Measurements from ENCODE around the gene VEZF1. TPM values are rescaled to one million over a fixed set of nuclear protein-coding genes. Genes with fewer than 3 reads are reported as not detected.
A peak's percentile ranks its signal among the peaks of the same experiment; 100 is the strongest.

The VEZF1 gene
- total RNA-seq, 4 donors from 2014 or later = 44.0 to 65.1 (median 50.1) TPM

GRCh38 chr17:57946798-57947358 lies 41.2 kb downstream of the VEZF1 start:
- H3K36me3 ChIP-seq = no peaks in the 10 kb centered on the region
- H3K4me1 ChIP-seq = peaks cover 39 to 91% (median 66%) of the 10 kb centered on the region in 4 donors
- H3K9me3 ChIP-seq = no peaks in the 10 kb centered on the region
- peak overlapping the region; percentile 14 to 41 (median 28) for H3K4me3 ChIP-seq
- peak; percentile 67 for DNase-seq
- H3K27me3 ChIP-seq = no peaks in the 10 kb centered on the region
- TF ChIP-seq EP300 (IDR thresholded peaks at IDR 0.05; ENCODE audit: low read depth) = no peak
- peak; percentile 36 for TF ChIP-seq POLR2A (IDR thresholded peaks at IDR 0.05)
- peak; percentile 7 to 45 (median 14) for TF ChIP-seq POLR2AphosphoS5 (IDR thresholded peaks at IDR 0.05)
- TF ChIP-seq CTCF (IDR thresholded peaks at IDR 0.05) = no peak
- in situ Hi-C loops (cut with MboI; ENCODE audit: low pct_ligation_motif_present in 1 of 4, low pct_unique_long_range_greater_than_20kb in 1 of 4, low sequenced_read_pairs in 3 of 4) = no loop called here
- intact Hi-C loops (cut with DNase I; ENCODE audit: low total_unique reads) = no loop called here
- WGBS, 2 donors (ENCODE audit: low coverage in 1 of 2) = 0 to 6% methylated on average over 5 to 10 of the region's 10 CpGs
- peak overlapping the region; percentile 91 to 99 (median 97) for H3K27ac ChIP-seq

- no peak for TF ChIP-seq POLR2A (IDR thresholded peaks at IDR 0.05)
- no peak for TF ChIP-seq EP300 (IDR thresholded peaks at IDR 0.05; ENCODE audit: low read depth)
- no peak for TF ChIP-seq POLR2AphosphoS5 (IDR thresholded peaks at IDR 0.05)
- TF ChIP-seq CTCF (IDR thresholded peaks at IDR 0.05) = no peak
- 17 to 19% methylated on average over 5 to 6 of the region's 6 CpGs for WGBS, 2 donors (ENCODE audit: low coverage in 1 of 2)
- intact Hi-C loops (cut with DNase I; ENCODE audit: low total_unique reads) = no loop called here
- Histone ChIP-seq H3K27ac (peak overlapping the region; percentile 91 to 99 (median 97)), H3K27me3 (no peaks in the 10 kb centered on the region), H3K9me3 (no peaks in the 10 kb centered on the region), H3K36me3 (no peaks in the 10 kb centered on the region), H3K4me3 (peak overlapping the region; percentile 14 to 41 (median 28)), H3K4me1 (peaks cover 46 to 91% (median 70%) of the 10 kb centered on the region in 4 donors)
- DNase-seq = no peak
- in situ Hi-C loops (cut with MboI; ENCODE audit: low pct_ligation_motif_present in 1 of 4, low pct_unique_long_range_greater_than_20kb in 1 of 4, low sequenced_read_pairs in 3 of 4) = no loop called here
Measured at GRCh38 chr17:57945996-57946797, 41.9 kb downstream of the VEZF1 start.

GRCh38 chr17:57944908-57945307 lies 43.1 kb downstream of the VEZF1 start:
- H3K4me3 ChIP-seq = no peak overlapping the region
- H3K27me3 ChIP-seq = no peaks in the 10 kb centered on the region
- in situ Hi-C loops (cut with MboI; ENCODE audit: low pct_ligation_motif_present in 1 of 4, low pct_unique_long_range_greater_than_20kb in 1 of 4, low sequenced_read_pairs in 3 of 4) (no loop called here), intact Hi-C loops (cut with DNase I; ENCODE audit: low total_unique reads) (loop anchor here (5.0 kb wide), 2 partner anchors 42 to 53 kb away; partner anchors contain the start of gene VEZF1)
- no peaks in the 10 kb centered on the region for H3K36me3 ChIP-seq
- peaks cover 53 to 91% (median 74%) of the 10 kb centered on the region in 4 donors for H3K4me1 ChIP-seq
- no peak for DNase-seq
- H3K27ac ChIP-seq = peak overlapping the region; percentile 91 to 99 (median 97)
- no peaks in the 10 kb centered on the region for H3K9me3 ChIP-seq
- 78 to 79% methylated on average over 1 to 6 of the region's 6 CpGs for WGBS, 2 donors (ENCODE audit: low coverage in 1 of 2)
- no peak for TF ChIP-seq CTCF (IDR thresholded peaks at IDR 0.05)
- peak in 1 of 3 donors; percentile 46 for TF ChIP-seq POLR2AphosphoS5 (IDR thresholded peaks at IDR 0.05)

GRCh38 chr17:57943645-57944044 lies 44.4 kb downstream of the VEZF1 start:
- Histone ChIP-seq H3K4me3 (no peak overlapping the region), H3K27ac (peak overlapping the region; percentile 91 to 99 (median 97)), H3K27me3 (no peaks in the 10 kb centered on the region), H3K9me3 (no peaks in the 10 kb centered on the region), H3K4me1 (peaks cover 52 to 91% (median 71%) of the 10 kb centered on the region in 4 donors), H3K36me3 (no peaks in the 10 kb centered on the region)
- intact Hi-C loops (cut with DNase I; ENCODE audit: low total_unique reads) = loop anchor here (5.0 kb wide), 2 partner anchors 44 to 51 kb away; partner anchors contain the start of gene VEZF1
- no peak for DNase-seq
- in situ Hi-C loops (cut with MboI; ENCODE audit: low pct_ligation_motif_present in 1 of 4, low pct_unique_long_range_greater_than_20kb in 1 of 4, low sequenced_read_pairs in 3 of 4) = no loop called here
- WGBS, 2 donors (ENCODE audit: low coverage in 1 of 2) = 54 to 63% methylated on average over 2 to 3 of the region's 3 CpGs
- TF ChIP-seq POLR2A (IDR thresholded peaks at IDR 0.05) = no peak
- TF ChIP-seq POLR2AphosphoS5 (IDR thresholded peaks at IDR 0.05) = peak in 1 of 3 donors; percentile 28

All from transverse colon (tissue), 4 donors.